Nephron progenitor cell (in vitro differentiated cells): ENCODE data around the gene CDK19.
"Not testable (repeated sequence)": the region's sequence is repeated elsewhere in the genome, so short reads cannot be mapped to it uniquely, and the experiment has no call there.

Experiments
- DNase-seq: peaks from one replicate; pipeline ENCODE4 v3.0.0; 2021
- H3K27ac Mint-ChIP-seq: 2 replicates; pipeline ENCODE4 v1.8.0; 2021; ENCODE audit warnings: mild to moderate bottlenecking, moderate library complexity, mixed read lengths
- H3K27me3 Mint-ChIP-seq: 2 replicates; pipeline ENCODE4 v1.8.0; 2021; ENCODE audit warnings: mild to moderate bottlenecking, low read depth, mixed read lengths; ENCODE audit not compliant: poor library complexity
- H3K36me3 Mint-ChIP-seq: 2 replicates; pipeline ENCODE4 v1.8.0; 2021; ENCODE audit warnings: low read depth, mixed read lengths
- H3K4me1 Mint-ChIP-seq: 2 replicates; pipeline ENCODE4 v1.8.0; 2021; ENCODE audit warnings: mixed read lengths
- H3K4me3 Mint-ChIP-seq: 2 replicates; pipeline ENCODE4 v1.8.0; 2021; ENCODE audit warnings: mild to moderate bottlenecking, moderate library complexity, mixed read lengths
- H3K9me3 Mint-ChIP-seq: 2 replicates; pipeline ENCODE4 v1.8.0; 2021; ENCODE audit warnings: mild to moderate bottlenecking, moderate library complexity, mixed read lengths
- CTCF ChIP-seq: fragments of 200-600 bp; sonication (generic); IDR thresholded peaks from 2 replicates; pipeline ENCODE4 v1.5.0; 2021; ENCODE audit warnings: antibody characterized with exemption

The CDK19 gene

GRCh38 chr6:110761371-110761770 is 53.9 kb downstream of the CDK19 start:
- Mint-ChIP-seq H3K4me3 (no peak overlapping the region), H3K9me3 (peaks cover 4% of the 10 kb centered on the region), H3K36me3 (peaks cover 32% of the 10 kb centered on the region), H3K4me1 (no peaks in the 10 kb centered on the region), H3K27ac (no peak overlapping the region), H3K27me3 (no peaks in the 10 kb centered on the region)
- DNase-seq, result no peak
- no peak for TF ChIP-seq CTCF

GRCh38 chr6:110760589-110760988 is 54.7 kb downstream of the CDK19 start:
- Mint-ChIP-seq H3K27me3 (no peaks in the 10 kb centered on the region), H3K9me3 (peaks cover 4% of the 10 kb centered on the region), H3K4me3 (no peak overlapping the region), H3K4me1 (no peaks in the 10 kb centered on the region), H3K27ac (no peak overlapping the region), H3K36me3 (peaks cover 24% of the 10 kb centered on the region)
- TF ChIP-seq CTCF, result no peak
- DNase-seq, result no peak

- not testable (repeated sequence) for H3K4me1 Mint-ChIP-seq, H3K4me3 Mint-ChIP-seq, H3K27ac Mint-ChIP-seq, H3K27me3 Mint-ChIP-seq, H3K9me3 Mint-ChIP-seq, DNase-seq
- peaks cover 20% of the 10 kb centered on the region for H3K36me3 Mint-ChIP-seq
Measured at GRCh38 chr6:110760098-110760497, 55.2 kb downstream of the CDK19 start.

- DNase-seq, result no peak
- Mint-ChIP-seq H3K36me3 (peaks cover 5% of the 10 kb centered on the region), H3K4me1 (no peaks in the 10 kb centered on the region), H3K27ac (peak overlapping the region; percentile 30), H3K4me3 (no peak overlapping the region), H3K27me3 (no peaks in the 10 kb centered on the region), H3K9me3 (no peaks in the 10 kb centered on the region)
- no peak for TF ChIP-seq CTCF
Measured at GRCh38 chr6:110757926-110758325, 57.3 kb downstream of the CDK19 start.

GRCh38 chr6:110756817-110757216 is 58.5 kb downstream of the CDK19 start:
- Mint-ChIP-seq H3K27me3 (no peaks in the 10 kb centered on the region), H3K9me3 (no peaks in the 10 kb centered on the region), H3K27ac (no peak overlapping the region), H3K4me1 (no peaks in the 10 kb centered on the region), H3K4me3 (no peak overlapping the region), H3K36me3 (peaks cover 5% of the 10 kb centered on the region)
- DNase-seq, result no peak
- TF ChIP-seq CTCF, result no peak

GRCh38 chr6:110755411-110755834 is 59.8 kb downstream of the CDK19 start:
- peaks cover 5% of the 10 kb centered on the region for H3K36me3 Mint-ChIP-seq
- H3K4me3 Mint-ChIP-seq, result no peak overlapping the region
- TF ChIP-seq CTCF, result no peak
- H3K9me3 Mint-ChIP-seq, result no peaks in the 10 kb centered on the region
- no peak for DNase-seq
- peak overlapping the region; percentile 5 for H3K27ac Mint-ChIP-seq
- no peaks in the 10 kb centered on the region for H3K4me1 Mint-ChIP-seq
- H3K27me3 Mint-ChIP-seq, result no peaks in the 10 kb centered on the region

GRCh38 chr6:110753936-110754668 is 61.2 kb downstream of the CDK19 start:
- H3K4me3 Mint-ChIP-seq, H3K27ac Mint-ChIP-seq, H3K27me3 Mint-ChIP-seq, DNase-seq, H3K36me3 Mint-ChIP-seq, H3K9me3 Mint-ChIP-seq, H3K4me1 Mint-ChIP-seq: not testable (repeated sequence)
